Glomerular visceral epithelial cell (primary cell): ENCODE data around the gene RNF14.
"Not testable (repeated sequence)": the region's sequence is repeated elsewhere in the genome, so short reads cannot be mapped to it uniquely, and the experiment has no call there.

Experiments used
- DNase-seq: peaks from one replicate; pipeline ENCODE4 v3.0.0-alpha.2; 2016; ENCODE audit errors: extremely low spot score

The RNF14 gene, protein sequence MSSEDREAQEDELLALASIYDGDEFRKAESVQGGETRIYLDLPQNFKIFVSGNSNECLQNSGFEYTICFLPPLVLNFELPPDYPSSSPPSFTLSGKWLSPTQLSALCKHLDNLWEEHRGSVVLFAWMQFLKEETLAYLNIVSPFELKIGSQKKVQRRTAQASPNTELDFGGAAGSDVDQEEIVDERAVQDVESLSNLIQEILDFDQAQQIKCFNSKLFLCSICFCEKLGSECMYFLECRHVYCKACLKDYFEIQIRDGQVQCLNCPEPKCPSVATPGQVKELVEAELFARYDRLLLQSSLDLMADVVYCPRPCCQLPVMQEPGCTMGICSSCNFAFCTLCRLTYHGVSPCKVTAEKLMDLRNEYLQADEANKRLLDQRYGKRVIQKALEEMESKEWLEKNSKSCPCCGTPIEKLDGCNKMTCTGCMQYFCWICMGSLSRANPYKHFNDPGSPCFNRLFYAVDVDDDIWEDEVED

DNA sequence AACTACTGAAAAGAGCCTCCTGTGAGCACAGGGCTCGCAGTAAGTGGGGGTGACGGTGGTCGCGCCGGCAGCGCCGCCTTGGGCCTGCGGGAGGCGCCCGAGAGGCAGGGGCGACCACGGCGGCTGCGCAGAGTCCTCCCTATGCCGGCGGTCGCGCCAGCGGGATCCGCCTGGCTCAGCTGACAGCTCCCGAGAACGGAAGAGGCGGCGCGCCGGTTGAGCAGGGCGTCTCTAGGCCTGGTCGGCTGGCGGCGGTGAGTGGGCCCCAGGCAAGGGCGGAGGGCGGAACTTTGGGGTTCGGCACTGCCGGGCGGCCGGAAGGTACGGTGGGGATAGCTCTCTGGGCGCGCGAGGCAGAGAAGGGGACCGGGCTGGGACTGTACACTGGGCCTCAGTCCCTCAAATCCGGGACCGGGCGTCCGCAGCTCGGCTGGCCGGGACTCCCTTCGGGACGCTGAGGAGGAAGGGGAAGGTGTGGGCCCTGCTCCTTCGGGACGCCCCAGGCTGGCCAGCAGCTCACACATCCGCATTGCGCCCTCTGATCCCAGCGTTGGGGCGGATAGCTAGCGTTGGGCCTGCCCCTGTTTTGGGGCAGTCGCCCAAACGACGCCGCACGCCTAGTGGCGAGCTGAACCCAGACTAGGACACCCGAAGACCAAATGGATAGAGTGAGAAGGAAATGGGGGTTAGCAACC, at the start of gene RNF14:
RNF14 (plus strand) TSS at position 192 of the 695 bp plus-strand sequence. CDS start 4,484 bp downstream, outside the sequence.
- peak; percentile 96 for DNase-seq

DNA sequence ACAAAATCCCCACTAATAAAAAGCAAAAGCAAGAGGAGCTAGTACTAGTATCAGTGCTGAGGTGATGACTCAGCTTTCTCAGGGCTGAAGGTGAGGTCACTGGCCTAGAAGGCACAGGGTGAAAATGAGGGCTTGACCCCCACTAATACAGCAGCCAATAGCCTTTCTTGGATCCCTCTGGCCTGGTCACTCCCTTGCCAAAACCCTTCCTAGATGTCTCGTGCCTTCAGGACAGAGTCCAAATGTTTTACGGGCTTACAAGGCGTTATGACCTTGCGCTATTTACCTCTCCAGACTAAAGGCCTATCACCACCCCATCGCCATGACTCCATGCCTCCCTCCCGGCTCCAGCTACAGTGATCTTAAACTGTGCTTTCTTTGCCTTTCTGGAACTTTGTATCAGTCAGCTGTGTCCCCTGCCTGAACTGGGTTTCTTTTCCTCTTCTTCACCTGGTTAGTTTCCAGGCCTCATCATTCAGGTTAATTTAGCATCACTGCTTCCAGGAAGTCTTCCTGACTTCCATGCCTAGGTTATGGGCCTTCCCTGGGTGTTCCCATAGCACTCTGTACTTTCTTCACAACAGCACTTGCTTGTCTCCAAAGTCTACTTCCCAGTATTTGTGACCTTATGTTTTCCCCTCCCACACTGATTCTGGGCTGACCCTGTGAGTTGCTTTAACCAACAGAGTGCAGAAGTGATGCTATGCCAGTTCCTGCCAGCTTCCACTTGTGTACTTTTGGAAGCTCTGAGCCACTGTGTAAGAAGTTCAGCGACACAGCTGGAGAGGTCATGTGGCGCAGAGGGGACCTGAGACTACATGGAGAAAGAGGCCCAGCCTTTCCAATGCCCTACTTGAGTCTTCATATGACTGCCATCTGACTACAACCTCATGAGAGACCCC, 49.4 kb upstream of the RNF14 start:
- no peak for DNase-seq

DNA sequence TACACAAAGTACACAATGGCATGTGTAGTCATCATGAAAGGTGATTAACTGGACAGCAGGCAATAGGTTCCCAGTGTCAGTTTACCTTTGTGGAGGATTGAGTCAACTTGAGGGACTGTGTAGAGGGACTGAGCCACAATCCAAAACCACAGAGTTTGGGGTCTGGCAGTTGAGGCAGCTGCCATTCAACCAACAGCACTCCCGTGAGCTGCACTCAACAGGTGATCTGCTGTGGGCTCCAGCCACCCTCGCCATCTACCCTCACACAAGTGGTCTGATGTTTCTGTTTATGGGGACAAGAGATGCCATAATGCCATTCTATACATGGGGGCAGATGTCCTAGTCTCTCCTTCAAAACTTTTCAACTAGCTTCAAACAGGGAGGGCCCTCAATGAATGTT, 48.1 kb upstream of the RNF14 start:
- DNase-seq = no peak

DNA sequence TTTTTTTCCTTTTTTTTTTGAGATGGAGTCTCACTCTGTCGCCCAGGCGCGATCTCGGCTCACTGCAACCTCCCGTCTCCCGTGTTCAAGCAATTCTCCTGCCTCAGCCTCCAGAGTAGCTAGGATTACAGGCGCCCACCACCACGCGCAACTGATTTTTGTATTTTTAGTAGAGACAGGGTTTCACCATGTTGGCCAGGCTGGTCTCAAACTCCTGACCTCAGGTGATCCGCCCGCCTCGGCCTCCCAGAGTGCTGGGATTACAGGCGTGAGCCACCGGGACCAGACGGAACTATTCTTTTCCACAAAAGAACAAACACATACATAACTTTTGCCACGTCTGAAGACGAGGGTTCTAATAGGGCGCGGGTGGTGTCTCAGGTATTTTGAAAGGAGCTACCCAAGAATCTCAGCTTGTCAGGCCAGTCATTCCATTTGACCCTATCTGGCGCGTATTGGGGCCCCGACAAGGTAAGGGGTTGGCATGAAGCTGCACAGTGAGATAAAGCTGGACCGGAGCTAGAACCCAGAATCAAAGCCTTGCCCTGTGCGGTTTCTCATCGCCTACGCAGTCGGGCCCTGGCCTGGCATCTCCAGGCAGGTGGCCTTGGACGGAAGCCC, 46.0 kb upstream of the RNF14 start:
- DNase-seq = not testable (repeated sequence)

DNA sequence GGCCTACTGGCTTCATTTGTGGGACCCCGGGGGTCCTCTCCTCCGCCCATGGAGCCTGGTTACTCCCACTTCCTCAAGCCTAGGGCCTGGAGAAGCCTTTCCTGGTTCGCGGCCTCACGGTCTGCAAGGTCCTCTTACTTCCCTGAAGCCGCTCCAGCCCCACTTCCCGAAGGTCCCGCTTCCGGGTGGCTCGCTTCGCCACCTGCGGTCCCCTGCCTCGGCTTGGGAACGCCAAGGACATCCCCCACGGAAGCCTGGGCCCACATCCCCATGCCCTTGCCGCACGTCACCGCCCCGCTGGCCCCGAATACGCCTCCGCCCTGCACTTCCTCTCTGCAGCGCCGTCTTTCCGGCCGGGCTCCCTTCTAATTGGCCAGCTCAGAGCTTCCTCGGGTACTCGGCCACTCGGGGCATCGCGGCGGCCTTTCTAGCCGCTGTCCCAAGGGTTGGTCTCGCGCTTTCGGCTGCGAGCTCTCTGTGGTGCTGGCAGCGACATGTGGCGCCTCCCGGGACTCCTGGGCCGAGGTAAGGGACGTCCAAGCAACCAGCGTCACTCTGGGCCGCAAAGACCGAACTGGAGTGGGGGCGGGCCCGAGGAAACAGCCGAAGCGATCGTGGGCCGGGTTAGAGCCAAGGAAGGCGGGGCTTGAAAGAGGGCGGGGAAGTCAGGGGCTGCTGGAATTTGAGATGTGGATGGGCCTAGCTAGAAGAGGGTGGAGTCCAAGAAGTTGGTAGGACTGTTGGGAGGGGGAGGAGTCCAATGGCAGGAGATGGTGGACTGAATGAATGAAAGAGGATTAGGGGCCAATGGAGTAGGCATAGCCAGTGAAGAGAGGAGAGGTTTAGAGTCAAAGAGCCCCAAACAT, 45.2 kb upstream of the RNF14 start, which contains the start of gene DELE1:
DELE1 (plus strand) TSS at position 424 of the 866 bp plus-strand sequence; CDS start at position 495, 71 bp downstream.
- peak; percentile 92 for DNase-seq

DNA sequence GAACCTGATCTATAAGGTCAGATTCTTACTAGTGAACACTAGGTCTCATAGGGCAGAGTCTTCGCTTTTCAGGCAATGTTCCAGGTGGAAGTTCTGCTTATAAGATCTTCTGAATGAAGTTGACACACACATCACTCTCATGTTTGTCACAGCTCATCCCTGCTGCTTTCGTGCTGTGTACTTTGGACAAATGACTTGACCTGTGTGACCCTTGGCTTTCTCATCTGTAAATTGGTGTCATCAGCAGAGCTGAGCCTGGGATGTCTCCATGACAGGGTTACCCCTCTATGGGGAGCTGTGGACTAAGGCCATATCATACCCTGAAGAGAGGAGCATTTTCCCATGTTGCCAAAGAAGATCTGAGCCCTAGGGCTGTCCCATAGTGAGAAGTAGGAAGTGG, 42.5 kb upstream of the RNF14 start:
- DNase-seq = no peak

DNA sequence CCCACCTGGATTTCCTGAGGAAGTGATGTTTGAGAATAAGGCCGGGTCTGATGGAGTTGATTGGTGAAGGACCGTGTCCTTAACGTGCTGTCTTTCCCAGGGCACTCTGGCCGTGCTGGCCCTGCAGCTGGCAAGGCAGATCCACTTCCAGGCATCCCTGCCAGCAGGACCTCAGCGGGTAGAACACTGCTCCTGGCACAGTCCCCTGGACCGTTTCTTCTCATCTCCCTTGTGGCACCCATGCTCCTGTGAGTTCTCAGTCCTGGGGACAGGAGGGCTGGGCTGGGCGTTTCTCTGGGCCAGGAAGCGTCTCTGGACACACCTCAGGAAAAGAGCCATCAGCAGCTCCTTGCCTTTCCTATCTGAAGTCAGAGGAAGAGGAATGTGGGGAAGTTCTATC, 40.9 kb upstream of the RNF14 start:
- no peak for DNase-seq

DNA sequence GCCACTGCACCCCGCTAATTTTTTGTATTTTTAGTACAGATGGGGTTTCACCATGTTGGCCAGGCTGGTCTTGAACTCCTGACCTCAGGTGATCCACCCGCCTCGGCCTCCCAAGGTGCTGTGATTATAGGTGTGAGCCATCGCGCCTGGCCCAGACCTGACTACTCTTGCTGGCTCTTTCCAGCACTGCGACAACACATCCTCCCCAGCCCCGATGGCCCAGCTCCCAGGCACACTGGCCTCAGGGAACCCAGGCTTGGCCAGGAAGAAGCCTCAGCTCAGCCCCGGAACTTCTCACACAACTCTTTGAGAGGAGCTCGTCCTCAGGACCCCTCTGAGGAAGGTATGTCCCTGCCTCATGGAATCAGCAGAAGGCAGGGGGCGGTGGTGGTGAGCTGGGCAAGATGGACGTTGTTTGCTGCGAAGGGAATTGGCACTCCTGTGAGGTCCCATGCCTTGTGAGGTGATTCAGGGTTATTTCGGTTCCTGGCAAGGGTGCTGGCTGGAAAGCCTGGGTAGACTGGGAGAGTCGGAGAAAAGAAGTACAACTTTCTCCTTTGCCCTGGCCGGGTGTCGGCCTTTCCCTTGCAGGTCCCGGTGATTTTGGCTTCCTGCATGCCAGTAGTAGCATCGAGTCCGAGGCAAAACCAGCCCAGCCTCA, 39.4 kb upstream of the RNF14 start:
- DNase-seq = no peak

DNA sequence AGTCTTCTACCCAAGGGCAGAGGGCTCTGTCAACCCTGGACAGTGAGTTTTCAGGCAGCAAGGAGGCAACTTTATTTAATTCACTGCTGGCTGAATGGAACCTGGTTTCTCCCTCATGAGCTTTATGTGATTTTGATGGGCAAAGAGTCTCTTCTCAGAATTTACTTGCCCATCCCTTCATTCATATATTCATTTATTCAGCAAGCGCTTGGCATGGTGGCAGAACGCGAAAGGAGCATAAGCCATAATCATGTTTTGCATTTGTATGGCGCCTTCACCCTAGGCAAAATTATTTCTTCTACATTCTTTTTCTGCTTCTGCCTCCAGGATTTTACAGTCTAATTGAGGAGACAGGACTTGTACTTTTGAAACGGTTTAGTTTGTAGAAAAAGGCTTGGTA, 37.2 kb upstream of the RNF14 start:
- DNase-seq = no peak

DNA sequence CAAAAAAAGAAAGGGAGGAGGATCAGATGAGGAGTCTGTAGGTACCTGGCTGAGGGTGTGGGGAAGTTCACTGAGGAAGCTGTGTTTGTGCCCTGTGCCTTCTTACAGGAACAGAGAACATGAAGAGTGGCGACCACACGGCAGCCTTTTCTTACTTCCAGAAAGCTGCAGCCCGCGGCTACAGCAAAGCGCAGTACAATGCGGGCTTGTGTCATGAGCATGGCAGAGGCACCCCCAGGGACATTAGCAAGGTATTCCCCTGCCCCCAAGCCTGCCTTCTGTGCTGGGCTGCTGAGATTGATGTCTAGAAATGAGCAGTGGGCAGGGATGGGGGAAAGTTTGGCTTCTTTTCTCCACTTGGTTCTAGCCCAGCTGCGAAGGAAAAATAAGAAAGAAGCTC, 35.8 kb upstream of the RNF14 start:
- no peak for DNase-seq

DNA sequence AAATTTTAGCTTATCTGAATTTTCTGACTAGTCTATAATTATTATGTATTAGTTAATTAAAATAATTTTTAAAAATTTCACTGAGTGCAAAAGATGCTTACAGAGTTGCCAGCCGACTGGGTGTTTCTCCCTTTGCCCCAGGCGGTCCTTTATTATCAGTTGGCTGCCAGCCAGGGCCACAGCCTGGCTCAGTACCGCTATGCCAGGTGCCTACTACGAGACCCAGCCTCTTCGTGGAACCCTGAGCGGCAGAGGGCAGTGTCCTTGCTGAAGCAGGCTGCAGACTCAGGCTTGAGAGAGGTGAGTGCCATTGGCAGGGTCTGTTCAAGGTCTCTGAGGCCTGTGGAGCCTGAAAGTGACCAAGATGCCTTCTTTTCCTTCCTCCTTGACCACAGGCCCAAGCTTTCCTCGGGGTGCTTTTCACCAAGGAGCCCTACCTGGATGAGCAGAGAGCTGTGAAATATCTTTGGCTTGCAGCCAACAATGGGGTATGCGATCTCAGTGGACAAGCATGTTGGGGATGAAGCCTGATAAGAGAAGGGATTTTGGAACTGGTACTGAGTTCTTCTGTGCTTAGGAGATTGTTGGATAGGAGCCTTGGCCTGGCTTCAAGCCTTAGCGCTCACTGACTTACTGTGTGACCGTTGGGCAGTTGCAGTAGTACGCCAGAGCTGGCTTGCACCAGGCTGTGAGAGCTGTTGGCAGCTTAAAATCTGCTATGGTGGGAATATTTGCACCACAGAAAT, 34.6 kb upstream of the RNF14 start:
- DNase-seq = no peak

DNA sequence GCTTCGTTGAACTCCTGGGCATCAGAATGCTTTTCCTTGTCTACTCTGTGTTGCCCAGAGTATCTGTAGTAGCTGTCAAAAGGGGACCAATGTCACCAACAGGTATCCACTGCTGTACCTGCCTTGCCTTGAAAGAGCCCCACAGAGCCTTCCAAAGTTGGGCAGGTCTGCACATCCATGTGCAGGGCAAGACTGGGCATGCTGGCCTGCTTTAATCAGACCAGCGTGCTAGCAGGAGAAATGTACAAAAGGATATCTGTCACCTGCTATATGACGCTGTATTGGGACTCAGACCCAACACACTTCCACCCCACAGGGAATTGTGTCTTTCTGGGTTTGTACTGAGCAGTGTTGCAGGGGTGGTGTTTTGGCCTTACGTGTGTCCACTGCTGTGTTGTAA, 33.4 kb upstream of the RNF14 start:
- DNase-seq = no peak

DNA sequence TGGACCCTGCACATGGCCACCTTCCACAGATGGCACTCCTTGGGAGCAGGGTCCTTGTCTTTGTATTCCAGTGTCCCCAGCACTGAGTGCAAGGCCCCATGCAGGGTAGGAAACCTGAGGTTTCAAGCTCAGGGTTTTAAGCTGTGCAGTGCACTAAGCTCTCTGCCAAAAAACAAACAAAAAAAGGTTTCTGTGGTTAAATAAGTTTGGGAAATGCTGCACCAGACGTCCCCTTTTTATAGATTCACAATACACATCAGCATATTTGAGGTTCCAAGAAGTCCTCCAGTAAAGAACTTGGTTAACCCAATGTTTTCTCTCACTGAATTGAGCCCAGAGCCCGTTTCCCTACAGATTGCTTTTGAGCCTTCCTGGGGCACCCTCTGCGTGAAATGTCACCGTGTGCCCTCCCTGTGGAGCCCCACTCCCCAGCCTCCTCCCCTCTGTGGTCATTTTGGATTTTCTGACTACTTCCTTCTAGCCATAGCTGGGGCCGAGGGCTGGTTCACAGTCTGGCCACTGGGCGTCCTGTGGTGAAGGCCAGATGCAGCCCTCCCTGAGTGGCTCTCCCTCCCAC, 28.1 kb upstream of the RNF14 start:
- DNase-seq = no peak

DNA sequence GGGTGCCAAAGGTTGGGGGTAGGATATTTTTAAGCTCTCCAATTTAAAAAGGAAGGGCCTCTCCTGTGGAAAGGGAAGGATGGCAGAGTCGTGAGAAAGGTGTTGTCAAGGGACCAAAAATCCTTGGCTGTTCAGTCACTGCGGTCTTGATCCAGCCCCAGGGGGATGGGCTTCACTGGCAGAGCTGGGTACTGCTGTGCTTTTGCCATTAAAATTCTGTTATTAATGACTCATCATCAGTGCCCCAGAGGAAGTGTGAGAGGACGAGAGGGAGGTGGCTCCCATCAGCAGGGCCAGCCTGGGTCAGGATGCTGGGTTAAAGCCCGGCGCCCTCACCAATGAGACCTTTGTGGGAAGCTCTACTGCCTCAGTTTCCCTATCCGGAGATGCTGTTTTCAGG, 27.6 kb upstream of the RNF14 start:
- no peak for DNase-seq

DNA sequence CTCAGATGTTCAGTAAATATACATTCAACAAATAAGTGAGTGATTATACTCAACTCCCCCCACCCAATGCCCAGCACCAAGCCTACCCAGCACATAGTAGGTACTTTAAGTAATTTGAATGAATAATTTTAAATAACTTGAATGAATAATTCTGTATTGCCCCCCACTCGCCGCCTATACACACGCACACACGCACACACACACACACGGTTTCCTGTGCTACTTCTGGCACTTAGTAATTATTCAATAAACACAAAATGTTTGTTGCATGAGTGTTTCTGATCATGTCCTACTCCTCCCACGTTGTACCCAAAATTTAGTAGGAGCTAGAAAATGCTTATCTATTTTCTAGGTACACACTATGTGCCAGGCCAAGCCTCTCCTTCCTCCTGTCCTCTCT, 27.1 kb upstream of the RNF14 start:
- no peak for DNase-seq

DNA sequence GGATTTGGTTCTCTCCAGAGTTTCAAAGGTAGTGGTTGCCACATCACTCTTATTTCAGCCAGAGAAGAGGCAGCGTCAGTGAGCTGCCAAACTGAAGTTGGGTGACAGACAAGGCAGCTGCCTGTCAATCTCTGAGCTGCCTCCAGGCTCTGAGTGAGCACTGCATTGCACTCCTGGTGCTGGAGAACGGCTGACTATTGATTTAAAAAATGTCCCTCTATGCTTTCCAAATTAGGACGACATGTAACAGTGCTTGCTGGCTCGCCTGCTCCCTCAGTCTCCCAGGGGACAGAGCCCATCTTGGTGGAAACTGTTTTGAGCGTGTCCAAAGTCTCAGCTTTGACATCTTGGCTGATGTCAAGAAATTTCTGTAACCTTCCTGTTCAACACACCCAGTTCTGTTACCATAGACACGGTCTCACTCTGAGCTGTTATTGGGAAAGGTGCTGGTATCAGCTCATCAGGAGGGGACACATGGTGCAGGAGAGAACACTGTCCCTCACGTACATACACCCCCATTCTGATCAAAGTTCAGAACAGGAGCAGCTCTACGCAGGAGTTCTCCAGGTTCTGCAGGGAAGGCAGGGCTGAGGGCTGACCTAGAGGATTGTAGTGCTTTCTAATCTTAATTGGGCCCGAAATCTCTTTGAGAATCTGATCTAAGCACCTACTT, 26.6 kb upstream of the RNF14 start:
- DNase-seq = no peak

DNA sequence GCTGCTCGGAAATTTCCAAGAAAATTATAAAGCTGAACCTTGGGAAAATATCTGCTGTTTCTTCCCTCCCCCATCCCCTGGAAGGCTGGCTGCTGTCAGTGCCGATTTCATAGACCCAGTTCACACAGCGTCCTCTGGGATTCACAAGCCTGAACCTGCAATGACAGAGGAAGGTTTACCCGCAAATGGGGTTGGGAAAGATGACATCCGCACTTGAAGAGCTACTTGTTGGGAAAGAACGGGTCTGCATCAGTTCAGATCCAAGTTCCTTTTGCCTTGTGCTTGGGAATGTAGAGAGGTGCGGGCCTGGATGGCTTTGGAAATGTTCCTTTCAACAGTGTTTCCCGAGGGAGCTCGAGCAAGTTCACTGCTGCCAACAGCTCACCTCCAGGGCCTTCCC, 24.8 kb upstream of the RNF14 start:
- DNase-seq = no peak

DNA sequence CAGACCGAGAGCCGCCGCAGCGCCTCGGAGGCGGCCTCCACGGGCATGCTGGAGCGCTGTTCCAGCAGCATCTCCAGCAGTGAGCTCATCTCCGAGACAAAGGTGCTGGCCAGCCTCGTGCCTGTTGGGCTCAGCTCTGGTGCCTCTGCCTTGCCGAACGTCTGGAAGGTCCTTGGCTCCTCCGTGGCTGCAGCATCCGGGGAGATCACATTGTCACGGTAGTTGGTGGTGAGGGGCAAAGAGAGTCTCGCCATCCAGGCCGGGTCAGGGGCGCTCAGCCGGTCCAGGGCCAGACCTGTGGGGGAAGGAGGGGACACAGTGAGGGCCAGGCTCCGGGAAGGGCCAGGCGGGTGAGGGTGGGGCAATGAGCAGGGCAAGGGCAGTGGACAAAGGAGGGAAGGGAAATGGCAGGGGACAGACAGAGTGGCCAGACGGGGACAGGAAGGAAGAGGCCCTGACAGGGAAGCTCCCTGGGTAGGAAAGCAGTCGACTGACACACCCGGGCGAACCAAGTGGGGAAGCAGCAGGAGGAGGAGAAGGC, 23.3 kb upstream of the RNF14 start:
- DNase-seq = no peak
